Mesodermal cell (in vitro differentiated cells): ENCODE data around the gene TBRG4. TPM values are rescaled to one million over a fixed set of nuclear protein-coding genes. Genes with fewer than 3 reads are reported as not detected.
A peak's percentile ranks its signal among the peaks of the same experiment; 100 is the strongest.

Source experiments
- H3K27ac ChIP-seq: 2 replicates; pipeline ENCODE4 v1.7.0; 2013; ENCODE audit warnings: mild to moderate bottlenecking, low read depth, low read length, moderate library complexity; ENCODE audit not compliant: severe bottlenecking
- H3K36me3 ChIP-seq: 2 replicates; pipeline ENCODE4 v1.7.1; 2013; ENCODE audit warnings: mild to moderate bottlenecking, low read length, moderate library complexity; ENCODE audit not compliant: control insufficient read depth, insufficient read depth
- H3K4me1 ChIP-seq: one replicate; pipeline ENCODE4 v1.7.1; 2013; ENCODE audit warnings: mild to moderate bottlenecking, low read length; ENCODE audit not compliant: insufficient read depth, control insufficient read depth, poor library complexity, severe bottlenecking
- H3K4me3 ChIP-seq: 2 replicates; pipeline ENCODE4 v1.7.0; 2013; ENCODE audit warnings: low read length, control low read depth, mild to moderate bottlenecking; ENCODE audit not compliant: insufficient read depth, poor library complexity, severe bottlenecking; ENCODE audit errors: extremely low read depth
- H3K9me3 ChIP-seq: 2 replicates; pipeline ENCODE4 v1.7.1; 2013; ENCODE audit warnings: mild to moderate bottlenecking, low read length, moderate library complexity; ENCODE audit not compliant: control insufficient read depth
- WGBS, 2 experiments: methylation state at CpG; one replicate each; pipeline ENCODE4 v1.1.5; 2013; ENCODE audit warnings: missing lambda C conversion rate in 2 of 2; ENCODE audit not compliant: insufficient coverage in 2 of 2; 5-methylcytosine and 5-hydroxymethylcytosine counted together
- polyA plus RNA-seq, 2 experiments: library from polyadenylated mRNA; stranded (reverse); fragments of 50-300 nt; gene quantifications; one replicate each; pipeline ENCODE4 v1.2.3, GENCODE V29; 2013

The TBRG4 gene
- 54.6 TPM for polyA plus RNA-seq (2013, experiment 1 of 2)
- 47.1 TPM for polyA plus RNA-seq (2013, experiment 2 of 2)

- Histone ChIP-seq H3K4me1 (peaks cover 16% of the 10 kb centered on the region), H3K4me3 (peak within 1 kb of the TSS; percentile 86), H3K9me3 (no peaks in the 10 kb centered on the region), H3K27ac (peak within 1 kb of the TSS; percentile 98), H3K36me3 (peaks cover 33% of the 10 kb centered on the region)
- WGBS, 2 experiments, result 0 to 1% methylated on average over 56 of the region's 64 CpGs
These were observed at the start of gene TBRG4 for GRCh38 chr7:45111298-45112223. Gene TBRG4 (minus strand): TSS chr7:45111697. CDS start chr7:45109237, 2,460 bp downstream.

DNA sequence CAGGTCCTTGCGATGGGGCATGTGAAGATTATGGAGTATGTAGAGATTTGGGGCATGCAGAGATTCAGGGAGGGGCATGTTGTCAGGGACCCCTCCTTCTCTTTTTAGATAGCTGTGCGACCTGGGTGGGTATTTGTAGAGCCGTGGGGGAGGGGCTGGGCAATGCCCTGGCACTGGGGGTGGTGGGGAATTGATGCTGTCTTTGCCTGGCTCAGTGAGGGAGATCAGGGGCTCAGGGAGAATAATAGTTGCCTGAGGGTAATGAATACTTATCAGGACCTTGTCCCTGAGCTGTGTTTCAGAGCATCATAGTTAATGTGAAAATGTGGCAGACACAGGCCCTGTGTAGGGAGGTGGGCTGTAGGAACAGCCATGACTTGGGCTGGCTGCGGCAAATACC, 49.6 kb upstream of the TBRG4 start:
- Histone ChIP-seq H3K36me3 (no peaks in the 10 kb centered on the region), H3K9me3 (no peaks in the 10 kb centered on the region), H3K4me1 (no peaks in the 10 kb centered on the region), H3K4me3 (no peak overlapping the region), H3K27ac (no peak overlapping the region)
- WGBS, 2 experiments, result 82 to 93% methylated on average over 2 to 3 of the region's 4 CpGs

DNA sequence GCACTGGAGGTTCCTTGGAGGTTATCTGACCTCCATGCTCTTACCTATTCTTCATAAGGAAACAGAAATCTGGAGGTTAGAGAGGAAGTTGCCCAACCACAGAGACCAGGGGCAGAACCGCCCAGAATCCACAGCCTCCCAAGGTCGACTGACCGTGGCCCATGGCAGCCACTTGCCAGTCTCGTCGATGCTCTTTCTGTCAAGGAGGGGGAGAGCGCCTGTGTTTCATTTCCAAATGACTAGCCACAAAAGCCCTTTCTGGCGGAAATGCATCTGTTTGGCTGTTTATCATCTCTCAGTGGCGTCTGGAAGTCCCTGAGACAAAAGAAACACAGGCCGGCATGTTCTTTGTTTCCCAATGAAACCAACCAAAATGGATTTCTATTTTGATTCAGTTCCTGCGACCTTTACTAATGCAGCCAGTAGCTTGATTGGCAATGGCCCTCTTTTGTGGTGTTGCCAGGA, 49.0 kb upstream of the TBRG4 start:
- no peak overlapping the region for H3K27ac ChIP-seq
- WGBS, 2 experiments, result 78 to 89% methylated on average over 9 to 10 of the region's 10 CpGs
- H3K36me3 ChIP-seq, result no peaks in the 10 kb centered on the region
- H3K9me3 ChIP-seq, result no peaks in the 10 kb centered on the region
- H3K4me1 ChIP-seq, result no peaks in the 10 kb centered on the region
- no peak overlapping the region for H3K4me3 ChIP-seq

DNA sequence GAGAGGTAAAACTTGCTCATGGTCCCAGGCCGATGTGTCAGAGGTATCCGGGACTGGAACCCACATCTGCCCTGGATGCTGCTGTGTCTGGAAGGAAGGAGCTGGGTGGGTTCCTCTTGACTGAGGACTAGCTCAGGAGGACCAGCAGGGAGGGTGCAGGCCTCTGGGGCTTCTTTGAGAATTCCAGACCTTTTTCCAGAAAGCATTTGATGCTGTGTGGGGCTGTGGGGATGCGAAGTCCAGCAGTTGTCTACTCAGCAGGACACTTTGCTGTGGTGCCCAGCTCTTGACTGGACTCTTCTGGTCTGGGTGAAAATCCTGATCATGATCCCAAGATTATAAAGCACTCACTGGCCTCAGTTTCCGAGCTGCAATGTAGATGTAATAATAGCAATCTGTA, 47.8 kb upstream of the TBRG4 start:
- H3K36me3 ChIP-seq, result no peaks in the 10 kb centered on the region
- H3K27ac ChIP-seq, result no peak overlapping the region
- no peaks in the 10 kb centered on the region for H3K4me1 ChIP-seq
- no peak overlapping the region for H3K4me3 ChIP-seq
- H3K9me3 ChIP-seq, result no peaks in the 10 kb centered on the region
- WGBS, 2 experiments, result 88 to 94% methylated on average over 3 to 4 of the region's 4 CpGs

DNA sequence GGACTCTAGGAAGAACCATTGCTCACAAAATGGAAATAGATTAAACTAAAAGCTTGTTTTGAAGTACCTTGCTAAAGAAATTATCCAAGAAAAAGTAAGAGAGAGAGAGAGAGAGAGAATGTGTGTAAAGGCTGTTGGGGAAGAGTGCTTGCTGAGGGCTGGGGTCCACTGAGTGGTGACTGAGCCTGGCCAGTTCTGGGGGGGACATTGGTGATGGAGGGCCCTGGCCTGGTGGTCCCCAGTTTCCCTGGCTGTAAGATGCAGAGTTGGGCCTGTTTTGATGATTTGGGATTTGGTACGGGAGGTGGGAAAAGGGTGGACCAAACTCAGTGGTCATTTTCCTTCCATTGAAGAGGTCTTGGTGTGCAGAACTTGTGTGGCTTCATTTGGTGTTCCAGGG, 47.0 kb upstream of the TBRG4 start:
- Histone ChIP-seq H3K4me3 (no peak overlapping the region), H3K9me3 (no peaks in the 10 kb centered on the region), H3K36me3 (no peaks in the 10 kb centered on the region), H3K27ac (no peak overlapping the region), H3K4me1 (peaks cover 1% of the 10 kb centered on the region)
- WGBS, 2 experiments, result 83% methylated on average over 1 of the region's 1 CpG; no CpG with 5 or more reads in 1 of the 2 experiments

DNA sequence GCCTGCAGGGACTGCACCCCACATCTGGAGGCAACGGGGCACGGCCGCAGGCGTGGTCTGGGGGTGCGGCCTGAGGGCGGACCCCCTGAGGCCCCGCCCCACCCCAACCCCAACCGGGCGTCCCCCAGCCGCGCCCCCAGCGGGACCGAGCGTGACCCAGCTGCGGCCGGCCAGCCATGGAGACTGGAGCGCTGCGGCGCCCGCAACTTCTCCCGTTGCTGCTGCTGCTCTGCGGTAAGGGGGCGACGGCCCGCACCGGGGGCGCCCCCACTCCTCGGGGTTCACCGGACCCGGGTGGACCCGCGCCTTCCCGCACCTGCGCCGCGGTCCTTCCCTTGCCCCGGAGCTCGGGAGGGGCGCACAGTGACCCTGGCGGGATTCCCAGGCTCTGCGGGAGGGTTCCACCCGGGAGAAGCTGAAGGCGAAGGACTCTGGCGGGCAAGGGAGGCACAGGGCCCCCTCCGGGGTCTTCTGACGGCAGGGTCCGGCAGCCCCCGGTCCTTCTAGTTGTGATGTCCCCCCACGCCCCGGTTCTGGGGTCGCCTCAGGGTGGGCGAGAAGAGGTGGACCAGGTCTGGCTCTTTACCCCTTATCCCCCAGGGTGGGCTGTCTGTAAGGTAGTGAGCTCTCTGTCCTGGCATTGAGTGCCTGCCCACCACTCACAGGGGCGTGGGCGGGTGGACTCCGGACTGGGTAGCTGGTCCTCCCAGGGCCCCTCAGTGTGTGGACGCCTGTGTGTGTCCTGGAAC, 46.3 kb upstream of the TBRG4 start, which contains the start of gene RAMP3:
RAMP3 (plus strand) TSS at position 139 of the 749 bp plus-strand sequence; CDS start at position 177, 38 bp downstream.
- 11 to 13% methylated on average over 32 to 33 of the region's 56 CpGs for WGBS, 2 experiments
- H3K9me3 ChIP-seq, result no peaks in the 10 kb centered on the region
- H3K4me3 ChIP-seq, result no peak within 1 kb of the TSS
- H3K27ac ChIP-seq, result no peak within 1 kb of the TSS
- peaks cover 7% of the 10 kb centered on the region for H3K4me1 ChIP-seq
- no peaks in the 10 kb centered on the region for H3K36me3 ChIP-seq

DNA sequence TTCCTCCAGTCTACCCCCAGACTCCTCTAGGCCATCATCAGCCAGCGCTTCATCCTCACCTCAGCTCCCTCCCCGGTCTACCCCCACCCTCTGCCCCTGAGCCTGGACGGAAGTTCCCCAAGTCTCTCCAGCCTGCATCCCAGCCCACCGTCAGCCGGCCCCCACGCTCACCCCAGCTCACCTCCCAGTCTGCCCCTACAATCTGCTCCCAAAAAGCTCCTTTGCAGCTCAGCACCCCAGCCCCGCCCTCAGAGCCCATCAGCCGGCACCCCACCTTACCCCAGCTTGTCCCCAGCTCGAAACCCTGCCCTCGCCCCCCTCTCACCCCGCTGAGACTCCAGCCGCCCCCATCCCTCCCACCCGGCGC, 45.8 kb upstream of the TBRG4 start:
- WGBS, 2 experiments, result 13 to 24% methylated on average over 6 to 8 of the region's 14 CpGs
- no peak overlapping the region for H3K4me3 ChIP-seq

GRCh38 chr7:45156516-45157272, 45.2 kb upstream of the TBRG4 start:
- Histone ChIP-seq H3K9me3 (no peaks in the 10 kb centered on the region), H3K27ac (no peak overlapping the region), H3K4me1 (peaks cover 7% of the 10 kb centered on the region), H3K4me3 (no peak overlapping the region), H3K36me3 (no peaks in the 10 kb centered on the region)
- 84 to 90% methylated on average over 5 to 6 of the region's 8 CpGs for WGBS, 2 experiments

More for the DNA sequence above, 45.8 kb upstream of the TBRG4 start:
- Histone ChIP-seq H3K4me1 (peaks cover 7% of the 10 kb centered on the region), H3K9me3 (no peaks in the 10 kb centered on the region), H3K27ac (no peak overlapping the region), H3K36me3 (no peaks in the 10 kb centered on the region)

- no peaks in the 10 kb centered on the region for H3K9me3 ChIP-seq
- no peaks in the 10 kb centered on the region for H3K36me3 ChIP-seq
- no peak overlapping the region for H3K4me3 ChIP-seq
- no peak overlapping the region for H3K27ac ChIP-seq
- H3K4me1 ChIP-seq, result peaks cover 7% of the 10 kb centered on the region
- WGBS, 2 experiments, result 92% methylated on average over 2 of the region's 4 CpGs; no CpG with 5 or more reads in 1 of the 2 experiments
These were observed 44.4 kb upstream of the TBRG4 start for GRCh38 chr7:45155941-45156340.

- Histone ChIP-seq H3K4me3 (no peak overlapping the region), H3K9me3 (no peaks in the 10 kb centered on the region), H3K36me3 (no peaks in the 10 kb centered on the region), H3K4me1 (peaks cover 7% of the 10 kb centered on the region), H3K27ac (no peak overlapping the region)
- whole genome bisulfite sequencing, 2 experiments, result 90 to 95% methylated on average over 6 to 9 of the region's 9 CpGs
These were observed 43.9 kb upstream of the TBRG4 start for GRCh38 chr7:45155357-45155900.
